ENCODE measurements around the gene TGFBR1.
A peak's percentile ranks its signal among the peaks of the same experiment; 100 is the strongest.

Gene TGFBR1

DNA sequence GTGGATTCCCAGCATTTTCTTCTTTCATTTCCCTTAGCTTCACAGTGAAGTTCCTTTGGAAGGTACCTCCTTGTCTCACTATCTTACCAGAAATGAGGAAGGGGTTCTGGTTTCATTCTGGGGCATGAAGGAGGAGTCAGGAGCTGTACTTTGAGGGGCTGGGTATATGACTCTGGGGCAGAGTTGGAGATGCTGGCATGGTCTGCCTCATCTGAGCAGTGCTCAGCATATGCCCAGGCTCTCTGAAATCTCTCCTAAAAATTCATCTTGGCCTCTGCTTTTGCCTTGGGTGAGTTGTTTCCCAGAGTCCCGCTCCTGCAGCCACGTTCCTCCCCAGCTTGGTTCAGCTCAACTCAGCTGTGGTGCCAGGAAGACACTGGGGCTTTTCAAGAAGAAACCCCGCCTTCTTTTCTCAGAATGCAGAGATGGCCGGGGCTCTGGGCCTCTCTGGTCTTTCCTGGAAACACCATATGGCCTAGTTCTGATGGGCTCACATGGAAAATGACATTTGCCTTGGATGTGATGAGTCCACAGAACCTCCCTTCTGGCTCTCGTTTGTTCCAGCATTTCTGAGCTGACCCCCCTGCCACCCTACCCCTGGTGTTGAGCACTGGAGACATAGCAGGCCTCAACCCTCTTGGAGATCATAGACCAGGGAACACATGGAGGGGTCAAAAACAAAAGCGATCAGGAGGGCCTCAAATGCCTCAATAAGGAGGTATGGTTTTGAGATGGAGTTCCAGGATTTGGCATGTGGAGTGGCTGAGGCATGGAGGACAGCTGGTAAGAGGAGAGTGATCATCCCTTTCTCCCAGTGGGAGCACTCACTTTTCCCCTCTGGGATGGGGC, 12.0 kb upstream of the TGFBR1 start:
- no peaks in the 10 kb centered on the region for H4K20me1 ChIP-seq (ENCODE audit: insufficient read depth, low read length, poor library complexity, severe bottlenecking)
- no peaks in the 10 kb centered on the region for H3K79me2 ChIP-seq (ENCODE audit: insufficient read depth, low read length)
- H3K4me1 ChIP-seq (ENCODE audit: insufficient read depth, low read length, poor library complexity, severe bottlenecking): peaks cover 21% of the 10 kb centered on the region
- no peaks in the 10 kb centered on the region for H3K9me2 ChIP-seq (replicated peaks; ENCODE audit: low read depth, low read length)
- no peak overlapping the region for H3K4me3 ChIP-seq (ENCODE audit: low read length, poor library complexity, severe bottlenecking)
- no peak overlapping the region for H3K4me2 ChIP-seq (ENCODE audit: low read depth, low read length, poor library complexity, severe bottlenecking)
- H2AFZ ChIP-seq (ENCODE audit: low read length): no peak overlapping the region
- TF ChIP-seq, protein P1, sequence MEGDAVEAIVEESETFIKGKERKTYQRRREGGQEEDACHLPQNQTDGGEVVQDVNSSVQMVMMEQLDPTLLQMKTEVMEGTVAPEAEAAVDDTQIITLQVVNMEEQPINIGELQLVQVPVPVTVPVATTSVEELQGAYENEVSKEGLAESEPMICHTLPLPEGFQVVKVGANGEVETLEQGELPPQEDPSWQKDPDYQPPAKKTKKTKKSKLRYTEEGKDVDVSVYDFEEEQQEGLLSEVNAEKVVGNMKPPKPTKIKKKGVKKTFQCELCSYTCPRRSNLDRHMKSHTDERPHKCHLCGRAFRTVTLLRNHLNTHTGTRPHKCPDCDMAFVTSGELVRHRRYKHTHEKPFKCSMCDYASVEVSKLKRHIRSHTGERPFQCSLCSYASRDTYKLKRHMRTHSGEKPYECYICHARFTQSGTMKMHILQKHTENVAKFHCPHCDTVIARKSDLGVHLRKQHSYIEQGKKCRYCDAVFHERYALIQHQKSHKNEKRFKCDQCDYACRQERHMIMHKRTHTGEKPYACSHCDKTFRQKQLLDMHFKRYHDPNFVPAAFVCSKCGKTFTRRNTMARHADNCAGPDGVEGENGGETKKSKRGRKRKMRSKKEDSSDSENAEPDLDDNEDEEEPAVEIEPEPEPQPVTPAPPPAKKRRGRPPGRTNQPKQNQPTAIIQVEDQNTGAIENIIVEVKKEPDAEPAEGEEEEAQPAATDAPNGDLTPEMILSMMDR (conservative IDR thresholded peaks at IDR 0.05; ENCODE audit: low read length): no peak
- no peak for TF ChIP-seq EZH2phosphoT487 (IDR thresholded peaks at IDR 0.05; ENCODE audit: borderline replicate concordance)
- no peaks in the 10 kb centered on the region; the same call in 1 of the 2 replicates for H3K9me3 ChIP-seq (ENCODE audit: insufficient read depth, low read depth, low read length)
- H3K27me3 ChIP-seq (ENCODE audit: insufficient read depth, low read length, poor library complexity, severe bottlenecking): no peaks in the 10 kb centered on the region
- no peaks in the 10 kb centered on the region for H3F3A ChIP-seq (ENCODE audit: low read depth)
- no peak overlapping the region for H3K9ac ChIP-seq (ENCODE audit: low read depth, low read length, poor library complexity, severe bottlenecking)
- H3K36me3 ChIP-seq (ENCODE audit: insufficient read depth, low read length): no peaks in the 10 kb centered on the region

DNA sequence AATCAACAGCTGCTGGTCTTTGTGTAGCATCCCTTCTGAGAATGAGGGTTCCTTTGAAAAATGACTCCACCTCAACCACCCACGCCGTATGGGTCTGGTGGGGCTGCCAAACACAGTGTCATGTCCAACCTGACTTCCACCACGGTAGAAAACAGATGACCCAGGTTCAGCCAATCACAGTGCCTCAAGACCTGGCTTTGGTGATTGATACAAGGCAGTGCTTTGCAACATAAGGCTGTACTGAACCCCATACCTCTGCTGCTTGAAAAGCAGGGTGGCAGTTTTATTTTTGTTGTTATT, 11.5 kb upstream of the TGFBR1 start:
- Histone ChIP-seq H3K9ac (ENCODE audit: low read depth, low read length, poor library complexity, severe bottlenecking) (no peak overlapping the region), H3K27me3 (ENCODE audit: insufficient read depth, low read length, poor library complexity, severe bottlenecking) (no peaks in the 10 kb centered on the region), H2AFZ (ENCODE audit: low read length) (no peak overlapping the region), H3K4me2 (ENCODE audit: low read depth, low read length, poor library complexity, severe bottlenecking) (no peak overlapping the region), H3K9me3 (ENCODE audit: insufficient read depth, low read depth, low read length) (no peaks in the 10 kb centered on the region; the same call in 1 of the 2 replicates), H3K79me2 (ENCODE audit: insufficient read depth, low read length) (no peaks in the 10 kb centered on the region), H4K20me1 (ENCODE audit: insufficient read depth, low read length, poor library complexity, severe bottlenecking) (no peaks in the 10 kb centered on the region), H3K4me3 (ENCODE audit: low read length, poor library complexity, severe bottlenecking) (no peak overlapping the region), H3K4me1 (ENCODE audit: insufficient read depth, low read length, poor library complexity, severe bottlenecking) (peaks cover 21% of the 10 kb centered on the region), H3F3A (ENCODE audit: low read depth) (no peaks in the 10 kb centered on the region), H3K9me2 (replicated peaks; ENCODE audit: low read depth, low read length) (no peaks in the 10 kb centered on the region), H3K36me3 (ENCODE audit: insufficient read depth, low read length) (no peaks in the 10 kb centered on the region)
- TF ChIP-seq EZH2phosphoT487 (IDR thresholded peaks at IDR 0.05; ENCODE audit: borderline replicate concordance): no peak
- TF ChIP-seq, protein P1 (conservative IDR thresholded peaks at IDR 0.05; ENCODE audit: low read length): no peak

DNA sequence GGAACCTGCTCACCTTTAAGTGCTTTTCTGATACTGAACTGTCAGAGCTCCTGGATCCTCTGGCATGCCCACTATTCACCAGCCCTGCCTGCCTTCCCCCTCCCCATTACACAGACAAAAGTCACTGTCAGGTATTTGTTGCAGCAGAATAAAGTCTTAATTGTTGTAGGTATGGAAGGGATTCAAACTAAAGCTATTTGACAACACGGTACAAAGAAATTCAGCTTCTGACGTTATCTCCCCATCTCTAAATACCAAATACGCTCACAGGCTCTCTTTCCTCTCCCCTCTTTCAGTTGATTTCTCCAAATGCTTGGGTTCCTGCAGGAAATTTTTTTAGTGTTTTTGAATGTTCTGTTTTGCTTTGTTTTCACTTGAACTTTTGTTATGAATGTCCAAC, 9.3 kb upstream of the TGFBR1 start:
- Histone ChIP-seq H3K9me3 (ENCODE audit: insufficient read depth, low read depth, low read length) (no peaks in the 10 kb centered on the region), H3K9ac (ENCODE audit: low read depth, low read length, poor library complexity, severe bottlenecking) (no peak overlapping the region)

More for the DNA sequence above, 9.3 kb upstream of the TGFBR1 start:
- Histone ChIP-seq H3F3A (ENCODE audit: low read depth) (no peaks in the 10 kb centered on the region), H3K4me3 (ENCODE audit: low read length, poor library complexity, severe bottlenecking) (no peak overlapping the region), H4K20me1 (ENCODE audit: insufficient read depth, low read length, poor library complexity, severe bottlenecking) (no peaks in the 10 kb centered on the region), H3K4me2 (ENCODE audit: low read depth, low read length, poor library complexity, severe bottlenecking) (no peak overlapping the region), H2AFZ (ENCODE audit: low read length) (peak overlapping the region; percentile 26; the same call in 1 of the 2 replicates), H3K4me1 (ENCODE audit: insufficient read depth, low read length, poor library complexity, severe bottlenecking) (peaks cover 21% of the 10 kb centered on the region), H3K36me3 (ENCODE audit: insufficient read depth, low read length) (no peaks in the 10 kb centered on the region), H3K9me2 (replicated peaks; ENCODE audit: low read depth, low read length) (no peaks in the 10 kb centered on the region), H3K79me2 (ENCODE audit: insufficient read depth, low read length) (no peaks in the 10 kb centered on the region), H3K27me3 (ENCODE audit: insufficient read depth, low read length, poor library complexity, severe bottlenecking) (no peaks in the 10 kb centered on the region)
- TF ChIP-seq, protein P1 (conservative IDR thresholded peaks at IDR 0.05; ENCODE audit: low read length): no peak
- no peak for TF ChIP-seq EZH2phosphoT487 (IDR thresholded peaks at IDR 0.05; ENCODE audit: borderline replicate concordance)

Data from Loucy (cell line).